Endothelial cell of umbilical vein (primary cell): Measurements from ENCODE around the gene CDK5R2. TPM values are rescaled to one million over a fixed set of nuclear protein-coding genes. Genes with fewer than 3 reads are reported as not detected.

Experiments
- BruUV-seq: library from RNA; stranded (reverse); fragments of 400-500 nt; replicated peaks from 2 replicates; lab custom pipeline; 2021; lab: Mats Ljungman, UMichigan
- CTCF ChIA-PET: fragments of 300-600, 350-600 bp; sonication (Branson Sonifier 250); formaldehyde crosslinking; loops from one replicate; lab custom pipeline; 2021; ENCODE audit warnings: antibody characterized with exemption, inconsistent platforms; lab: Charles Lee
- POLR2A ChIA-PET: fragments of 300-600, 350-600 bp; sonication (Branson Sonifier 250); formaldehyde crosslinking; loops from one replicate; lab custom pipeline; 2021; ENCODE audit warnings: antibody characterized with exemption, inconsistent platforms; lab: Charles Lee
- DNase-seq: peaks from one replicate; pipeline ENCODE4 v3.0.0-alpha.2; 2011; ENCODE audit warnings: low read depth, low spot score
- FAIRE-seq: peaks from 2 replicates; lab custom pipeline; 2011; peaks lifted over from hg19 to GRCh38; lab: Jason Lieb, UNC
- H2AFZ ChIP-seq: 2 replicates; pipeline ENCODE4 v1.6.0; 2012; ENCODE audit warnings: low read depth, low read length, control low read depth, inconsistent platforms
- H3K27ac ChIP-seq: 2 replicates; pipeline ENCODE4 v1.5.1; 2011; ENCODE audit warnings: low read depth, mild to moderate bottlenecking, control low read depth, low read length, moderate library complexity; ENCODE audit not compliant: insufficient read depth
- H3K27me3 ChIP-seq, 2 experiments: 2 replicates each; pipeline versions ENCODE4 v1.6.0 to v1.6.1; 2011; ENCODE audit warnings: low read length in 2 of 2, mixed read lengths in 1 of 2; ENCODE audit not compliant: control insufficient read depth in 2 of 2, insufficient read depth in 2 of 2
- H3K36me3 ChIP-seq, 2 experiments: 2 replicates in 1 of 2; 3 replicates in 1 of 2; pipeline ENCODE4 v1.5.1; 2011; ENCODE audit warnings: low read length in 2 of 2, mild to moderate bottlenecking in 1 of 2, moderate library complexity in 1 of 2; ENCODE audit not compliant: control insufficient read depth in 2 of 2, insufficient read depth in 2 of 2; ENCODE audit errors: extremely low read depth in 1 of 2
- H3K4me1 ChIP-seq: 3 replicates; pipeline ENCODE4 v1.5.1; 2011; ENCODE audit warnings: mild to moderate bottlenecking, low read length; ENCODE audit not compliant: control insufficient read depth, insufficient read depth; ENCODE audit errors: extremely low read depth
- H3K4me2 ChIP-seq: 2 replicates; pipeline ENCODE4 v1.6.1; 2011; ENCODE audit warnings: low read length, control low read depth, mixed read lengths; ENCODE audit not compliant: insufficient read depth
- H3K4me3 ChIP-seq, 3 experiments: fragments of 200-600 bp in 1 of 3; sonication (generic), shearing (Covaris generic) in 1 of 3; replicated peaks in 1 of 3; 2 replicates each; pipeline ENCODE4 v1.5.1; 2011 to 2016; ENCODE audit warnings: control low read depth in 3 of 3, low read length in 3 of 3, mild to moderate bottlenecking in 2 of 3, inconsistent platforms in 1 of 3, low read depth in 1 of 3, moderate library complexity in 1 of 3; ENCODE audit not compliant: insufficient read depth in 1 of 3
- H3K79me2 ChIP-seq: 2 replicates; pipeline ENCODE4 v1.6.0; 2012; ENCODE audit warnings: low read length, inconsistent platforms; ENCODE audit not compliant: control insufficient read depth, insufficient read depth
- H3K9ac ChIP-seq: replicated peaks from 2 replicates; pipeline ENCODE3; 2011; ENCODE audit warnings: low read length, control low read depth; ENCODE audit not compliant: insufficient read depth; ENCODE audit errors: extremely low read depth
- H3K9me1 ChIP-seq: replicated peaks from 3 replicates; pipeline ENCODE4 v1.6.0; 2011; ENCODE audit warnings: mild to moderate bottlenecking, low read length; ENCODE audit not compliant: control insufficient read depth, insufficient read depth; ENCODE audit errors: extremely low read depth
- H3K9me3 ChIP-seq: replicated peaks from 2 replicates; pipeline ENCODE4 v1.5.1; 2012; ENCODE audit warnings: low read length, inconsistent platforms; ENCODE audit not compliant: control insufficient read depth, insufficient read depth
- H4K20me1 ChIP-seq: replicated peaks from 2 replicates; pipeline ENCODE3; 2011; ENCODE audit warnings: mild to moderate bottlenecking, low read length; ENCODE audit not compliant: control insufficient read depth, insufficient read depth; ENCODE audit errors: extremely low read depth
- EZH2 ChIP-seq: IDR thresholded peaks from 2 replicates; pipeline ENCODE4 v1.6.1; 2012; ENCODE audit warnings: borderline replicate concordance, low read depth, mild to moderate bottlenecking, moderate library complexity, low read length, inconsistent platforms; ENCODE audit not compliant: severe bottlenecking
- JUN ChIP-seq: IDR thresholded peaks from 2 replicates; pipeline ENCODE4 v1.6.1; 2011; ENCODE audit warnings: borderline replicate concordance, low read depth; ENCODE audit not compliant: insufficient read length, insufficient read depth
- MYC ChIP-seq: IDR thresholded peaks from one replicate; pipeline ENCODE4 v1.6.1; 2011; ENCODE audit warnings: mild to moderate bottlenecking, low read depth, low read length
- POLR2AphosphoS5 ChIP-seq: IDR thresholded peaks from 2 replicates; pipeline ENCODE4 v1.6.1; 2012; ENCODE audit warnings: low read depth, mild to moderate bottlenecking, control low read depth, low read length, moderate library complexity; ENCODE audit not compliant: insufficient read depth
- dilution Hi-C: fragments of 300-500 bp; cut with MboI; formaldehyde crosslinking; loops from one replicate; pipeline ENCODE4 v1.15.0; 2019; ENCODE audit warnings: low sequenced_read_pairs; ENCODE audit not compliant: extremely low pct_ligation_motif_present
- intact Hi-C: fragments of 100-400 bp; cut with micrococcal nuclease; formaldehyde crosslinking; loops from one replicate; pipeline ENCODE4 v1.10.0; 2022
- polyA plus RNA-seq, 4 experiments: library from polyadenylated mRNA; depleted of rRNA in 3 of 4; stranded (reverse) in 3 of 4; unstranded in 1 of 4; fragments of >200 nt; gene quantifications; 2 replicates each; pipeline versions ENCODE4 v1.2.1 to v1.2.3, GENCODE V29; 2011 to 2012; ENCODE audit warnings: missing spikeins in 1 of 4
- total RNA-seq: library from RNA; stranded (reverse); gene quantifications from 2 replicates; pipeline ENCODE4 v1.2.3, GENCODE V29; 2021
- TF ChIP-seq, protein P1 (sequence below): IDR thresholded peaks from 2 replicates; pipeline ENCODE4 v1.6.1; 2011; ENCODE audit not compliant: insufficient read depth, insufficient read length

The CDK5R2 gene
- total and polyA plus RNA-seq, 2 donors (not counting 3 experiments of a cell fraction or from before 2014, with no cell fraction given), result 0.03 TPM; not detected in 1

DNA sequence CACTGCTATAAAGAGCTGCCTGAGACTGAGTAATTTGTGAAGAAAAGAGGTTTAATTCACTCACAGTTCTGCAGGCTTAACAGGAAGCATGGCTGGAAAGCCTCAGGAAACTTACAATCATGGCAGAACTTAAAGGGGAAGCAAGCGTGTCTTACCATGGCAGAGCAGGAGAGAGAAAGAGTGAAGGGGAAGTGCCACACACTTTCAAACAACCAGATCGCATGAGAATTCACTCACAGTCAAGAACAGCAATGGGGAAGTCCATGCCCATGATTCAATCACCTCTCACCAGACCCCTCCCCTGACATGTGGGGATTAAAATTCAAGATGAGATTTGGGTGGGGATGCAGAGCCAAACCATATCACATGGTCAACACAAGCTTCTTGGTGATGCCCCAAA, 34.7 kb upstream of the CDK5R2 start:
- no peaks in the 10 kb centered on the region for H4K20me1 ChIP-seq
- H3K9ac ChIP-seq, result no peak overlapping the region
- H3K4me2 ChIP-seq, result no peak overlapping the region
- no peak overlapping the region for H3K27ac ChIP-seq
- intact Hi-C loops, result no loop called here
- CTCF ChIA-PET, result no interaction called here
- no peaks in the 10 kb centered on the region for H3K36me3 ChIP-seq
- H3K9me1 ChIP-seq, result no peaks in the 10 kb centered on the region
- peaks cover 3 to 5% of the 10 kb centered on the region in 2 experiments for H3K27me3 ChIP-seq
- H3K9me3 ChIP-seq, result no peaks in the 10 kb centered on the region
- dilution Hi-C loops, result no loop called here
- H3K4me1 ChIP-seq, result no peaks in the 10 kb centered on the region
- BruUV-seq, result no TSS peak
- TF ChIP-seq JUN, result no peak
- TF ChIP-seq EZH2, result no peak
- no peak overlapping the region for H2AFZ ChIP-seq
- H3K79me2 ChIP-seq, result no peaks in the 10 kb centered on the region
- no peak overlapping the region for H3K4me3 ChIP-seq
- DNase-seq (no peak), FAIRE-seq (no peak)
- POLR2A ChIA-PET, result no interaction called here

DNA sequence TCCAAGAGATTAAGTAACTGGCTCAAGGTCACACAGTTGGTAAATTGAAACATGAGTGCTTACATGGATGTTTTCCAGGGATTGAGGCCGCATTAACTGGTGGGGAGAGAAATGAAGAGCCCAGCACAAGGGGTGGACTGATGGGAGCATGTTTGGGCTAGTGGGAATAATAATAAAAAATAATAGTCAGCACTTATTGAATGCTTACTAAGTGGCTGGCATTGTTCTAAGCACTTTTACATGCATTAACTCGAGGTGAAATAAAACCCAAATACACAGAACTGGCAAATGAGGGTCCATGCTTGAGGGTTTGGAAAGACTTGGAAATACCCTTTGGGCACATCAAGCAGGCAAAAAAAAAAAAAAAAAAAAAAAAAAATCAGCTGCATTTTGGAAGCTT, 34.0 kb upstream of the CDK5R2 start:
- no peak overlapping the region for H2AFZ ChIP-seq
- intact Hi-C loops (no loop called here), dilution Hi-C loops (no loop called here)
- no peaks in the 10 kb centered on the region for H3K4me1 ChIP-seq
- H3K4me3 ChIP-seq, result no peak overlapping the region
- no peaks in the 10 kb centered on the region for H3K9me1 ChIP-seq
- no peak for DNase-seq
- POLR2A ChIA-PET, result no interaction called here
- TF ChIP-seq, protein P1, sequence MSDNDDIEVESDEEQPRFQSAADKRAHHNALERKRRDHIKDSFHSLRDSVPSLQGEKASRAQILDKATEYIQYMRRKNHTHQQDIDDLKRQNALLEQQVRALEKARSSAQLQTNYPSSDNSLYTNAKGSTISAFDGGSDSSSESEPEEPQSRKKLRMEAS, result no peak
- TF ChIP-seq MYC, result no peak
- TF ChIP-seq POLR2AphosphoS5, result no peak
- BruUV-seq, result no TSS peak
- H3K79me2 ChIP-seq, result no peaks in the 10 kb centered on the region
- H3K9ac ChIP-seq, result no peak overlapping the region
- no peak overlapping the region for H3K27ac ChIP-seq
- no peaks in the 10 kb centered on the region for H3K9me3 ChIP-seq
- no peaks in the 10 kb centered on the region for H3K36me3 ChIP-seq
- no peaks in the 10 kb centered on the region for H4K20me1 ChIP-seq
- FAIRE-seq, result no peak
- CTCF ChIA-PET, result interaction anchor here (0.6 kb wide), 1 partner anchor 11 kb away, joined by 3 read pairs; no protein-coding TSS in a partner anchor
- H3K4me2 ChIP-seq, result no peak overlapping the region
- H3K27me3 ChIP-seq, result peaks cover 2 to 3% of the 10 kb centered on the region in 2 experiments
